Stimulated activated CD4-positive, alpha-beta T cell treated with anti-CD3 and anti-CD28 coated beads, Interleukin-1b, Interleukin-23, amount 100 ng/mL, for 48 hours (primary cell): Measurements from ENCODE around the gene SLC34A1.
"Not testable (repeated sequence)": the region's sequence is repeated elsewhere in the genome, so short reads cannot be mapped to it uniquely, and the experiment has no call there.

Experiments
- DNase-seq: peaks from one replicate; pipeline ENCODE4 v3.0.0-alpha.2; 2020

Gene SLC34A1, protein sequence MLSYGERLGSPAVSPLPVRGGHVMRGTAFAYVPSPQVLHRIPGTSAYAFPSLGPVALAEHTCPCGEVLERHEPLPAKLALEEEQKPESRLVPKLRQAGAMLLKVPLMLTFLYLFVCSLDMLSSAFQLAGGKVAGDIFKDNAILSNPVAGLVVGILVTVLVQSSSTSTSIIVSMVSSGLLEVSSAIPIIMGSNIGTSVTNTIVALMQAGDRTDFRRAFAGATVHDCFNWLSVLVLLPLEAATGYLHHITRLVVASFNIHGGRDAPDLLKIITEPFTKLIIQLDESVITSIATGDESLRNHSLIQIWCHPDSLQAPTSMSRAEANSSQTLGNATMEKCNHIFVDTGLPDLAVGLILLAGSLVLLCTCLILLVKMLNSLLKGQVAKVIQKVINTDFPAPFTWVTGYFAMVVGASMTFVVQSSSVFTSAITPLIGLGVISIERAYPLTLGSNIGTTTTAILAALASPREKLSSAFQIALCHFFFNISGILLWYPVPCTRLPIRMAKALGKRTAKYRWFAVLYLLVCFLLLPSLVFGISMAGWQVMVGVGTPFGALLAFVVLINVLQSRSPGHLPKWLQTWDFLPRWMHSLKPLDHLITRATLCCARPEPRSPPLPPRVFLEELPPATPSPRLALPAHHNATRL

DNA sequence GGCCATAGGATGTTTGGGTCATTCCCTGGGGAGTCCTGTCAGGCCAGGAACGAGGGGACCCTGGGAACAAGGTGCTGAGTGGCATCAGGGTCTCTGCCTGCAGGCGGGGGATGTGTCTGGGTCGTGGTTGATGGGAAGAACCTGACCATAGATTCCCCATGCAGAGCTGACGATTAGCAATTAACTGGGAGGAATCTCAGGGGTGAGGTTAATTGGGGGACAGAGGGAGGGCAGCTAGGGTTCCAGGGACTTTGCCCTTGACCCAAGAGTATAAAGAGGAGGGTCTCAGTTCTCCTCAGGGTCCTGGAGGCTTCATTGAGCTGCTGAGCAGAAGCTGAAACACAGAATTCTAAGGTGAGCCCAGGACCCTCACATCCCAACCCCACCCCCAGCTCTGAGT lies at the start of gene SLC34A1:
Gene SLC34A1 (plus strand): TSS at position 301 of the 400 bp plus-strand sequence. CDS start 1,308 bp downstream, outside the sequence.
- DNase-seq: no peak

DNA sequence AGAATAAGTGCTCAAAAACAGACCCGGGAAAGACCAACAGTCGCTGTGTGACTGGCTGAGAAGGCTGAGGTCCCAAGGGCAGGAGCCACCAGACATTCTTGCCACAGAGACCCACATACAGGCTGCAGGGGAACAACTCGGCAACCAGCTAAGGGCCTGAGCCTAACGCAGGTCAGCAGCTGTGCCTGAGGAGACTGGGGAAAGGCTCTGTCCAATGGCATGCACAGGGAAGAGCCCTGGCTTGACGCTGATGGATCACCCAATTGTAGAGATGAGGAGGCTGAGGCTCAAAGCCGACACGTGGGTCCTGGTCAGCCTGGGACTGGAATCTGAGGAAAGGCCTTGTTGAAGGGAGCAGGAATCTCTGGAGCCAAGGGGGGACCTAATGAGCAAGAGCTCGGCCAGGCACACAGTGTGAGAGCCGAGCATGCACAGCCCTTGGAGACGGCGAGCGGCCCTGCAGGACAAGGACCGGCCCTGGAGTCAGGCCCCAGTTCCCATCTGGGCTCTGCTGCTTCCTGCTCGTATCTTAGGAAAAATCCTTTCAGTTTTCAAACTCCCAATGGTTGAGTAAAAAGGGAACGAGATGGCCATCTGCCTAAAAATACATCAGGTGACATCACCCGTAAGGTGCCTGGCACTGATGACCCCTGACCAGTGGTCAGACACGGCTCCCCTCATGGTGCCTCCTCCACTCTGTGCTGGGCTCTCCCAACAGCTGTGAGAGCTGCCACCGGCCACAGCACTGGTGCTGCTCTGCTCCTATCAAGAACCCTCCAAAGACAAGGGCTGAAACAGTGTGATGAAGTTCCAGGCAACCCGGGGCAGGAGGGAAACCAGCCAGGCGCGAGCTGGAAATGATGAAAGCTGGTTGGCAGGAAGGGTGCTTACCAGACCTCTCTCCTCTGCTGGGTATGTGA lies 49.2 kb upstream of the SLC34A1 start:
- no peak for DNase-seq

DNA sequence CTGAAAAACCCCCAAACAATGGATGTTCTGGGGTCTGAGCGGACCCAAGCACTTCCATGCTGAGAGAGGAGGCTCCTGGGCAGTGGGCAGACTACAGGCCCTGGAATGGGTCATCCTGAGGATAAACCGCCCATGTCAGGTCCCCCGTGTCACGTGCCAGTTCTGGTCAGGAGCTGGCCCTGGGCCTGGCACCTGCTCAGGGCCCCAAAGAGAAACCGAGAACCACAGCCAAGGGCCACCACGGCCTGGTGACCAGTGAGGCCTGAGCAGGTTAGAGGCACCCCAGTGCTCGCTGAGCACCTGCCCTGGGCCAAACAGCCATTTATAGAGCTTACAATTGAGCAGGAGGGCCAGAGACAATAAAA lies 48.6 kb upstream of the SLC34A1 start:
- DNase-seq: no peak

DNA sequence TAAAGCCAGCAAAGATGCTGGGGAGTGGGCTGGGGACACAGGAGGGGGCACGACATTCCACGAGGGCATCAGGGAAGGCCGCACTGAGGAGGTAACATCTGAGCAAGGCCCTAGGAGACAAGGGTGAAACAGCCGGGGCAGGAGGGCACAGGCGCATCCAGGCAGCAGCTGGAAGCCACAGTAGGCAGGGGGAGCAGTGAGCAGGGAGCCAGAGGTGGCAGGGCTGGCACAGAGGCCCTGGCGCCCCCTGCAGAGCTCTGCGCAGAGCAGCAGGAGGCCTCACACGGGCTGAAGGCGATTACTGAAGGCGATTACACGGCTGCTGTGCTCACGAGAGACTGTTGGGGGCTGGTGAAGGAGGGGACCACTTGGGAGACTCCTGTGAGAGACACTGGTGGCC lies 48.1 kb upstream of the SLC34A1 start:
- peak; percentile 40 for DNase-seq

DNA sequence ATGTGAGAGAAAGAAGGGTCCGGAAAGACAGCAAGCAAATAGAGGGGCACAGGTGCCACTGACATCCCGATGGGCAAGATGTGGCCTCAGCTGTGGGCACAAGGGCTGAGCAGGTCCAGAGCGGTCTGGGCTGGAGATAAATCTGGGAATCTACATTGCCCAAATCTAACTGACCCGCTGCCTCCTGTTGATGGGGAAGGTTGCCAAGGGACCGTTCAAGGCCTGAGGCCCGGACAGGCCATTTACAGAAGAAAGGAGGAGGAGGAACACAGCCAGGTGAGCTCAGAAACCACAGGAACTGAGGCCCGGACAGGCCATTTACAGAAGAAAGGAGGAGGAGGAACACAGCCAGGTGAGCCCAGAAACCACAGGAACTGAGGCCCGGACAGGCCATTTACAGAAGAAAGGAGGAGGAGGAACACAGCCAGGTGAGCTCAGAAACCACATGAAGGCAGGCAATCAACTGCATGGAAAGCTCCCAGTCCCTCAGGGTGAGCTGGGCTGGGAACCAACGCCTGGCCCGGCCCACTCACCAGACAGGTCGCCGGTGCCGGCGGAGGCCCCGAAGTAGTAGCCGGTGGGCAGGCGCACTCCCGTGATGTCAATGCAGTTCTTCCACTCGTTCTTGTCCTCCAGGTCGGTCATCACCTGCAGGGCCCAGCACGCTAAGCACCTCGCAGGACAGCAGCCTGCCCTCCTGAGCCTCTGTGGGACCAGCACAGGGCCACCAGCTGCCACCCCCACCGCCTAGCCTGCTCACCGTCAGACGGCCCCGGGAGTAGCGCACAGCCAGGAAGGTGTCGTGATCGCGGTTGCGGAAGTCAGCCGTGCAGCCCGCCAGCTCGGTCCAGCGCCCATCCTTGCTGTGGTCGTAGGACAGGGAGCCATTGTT lies 47.4 kb upstream of the SLC34A1 start:
- no peak for DNase-seq

DNA sequence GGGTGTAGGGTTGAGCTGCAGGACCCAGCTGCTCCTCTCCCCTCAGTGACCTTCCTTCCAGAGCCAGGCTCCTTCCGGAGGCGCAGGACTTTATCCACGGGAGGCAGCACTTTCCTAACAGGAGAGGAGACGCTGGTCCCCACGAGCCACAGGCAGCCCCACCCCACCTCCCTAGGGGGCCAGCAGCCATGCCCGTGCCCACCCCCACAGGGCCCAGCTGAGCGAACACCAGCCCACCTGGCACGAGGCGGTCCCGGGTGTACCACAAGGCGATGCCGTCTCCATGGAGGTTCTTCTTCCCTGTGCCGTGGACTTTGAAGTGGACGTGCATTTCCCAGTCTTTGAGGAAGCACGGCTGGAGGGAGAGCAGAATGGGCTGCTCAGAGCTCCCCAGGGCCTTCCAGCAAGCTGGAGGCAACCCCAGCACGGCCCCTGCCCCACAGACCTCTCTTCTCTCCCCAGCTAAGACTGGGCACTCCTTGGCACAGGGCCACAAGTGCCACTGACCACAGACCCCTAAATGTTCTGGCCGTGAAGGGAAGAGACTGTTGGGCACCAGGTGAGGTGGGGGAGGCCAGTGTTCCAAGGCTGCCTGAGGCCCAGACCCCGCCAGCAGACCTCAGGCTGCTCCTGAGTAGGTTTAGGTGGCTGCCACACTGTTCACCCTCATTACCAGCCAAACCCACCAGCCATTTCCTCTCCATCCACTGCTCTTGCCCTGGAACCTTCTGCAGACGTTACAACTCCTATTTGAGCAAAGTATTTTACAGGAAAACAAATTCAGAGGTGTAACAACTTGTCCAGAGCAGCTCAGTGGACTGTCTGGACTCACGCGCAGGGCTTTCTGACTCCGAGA lies 45.8 kb upstream of the SLC34A1 start:
- DNase-seq: no peak

DNA sequence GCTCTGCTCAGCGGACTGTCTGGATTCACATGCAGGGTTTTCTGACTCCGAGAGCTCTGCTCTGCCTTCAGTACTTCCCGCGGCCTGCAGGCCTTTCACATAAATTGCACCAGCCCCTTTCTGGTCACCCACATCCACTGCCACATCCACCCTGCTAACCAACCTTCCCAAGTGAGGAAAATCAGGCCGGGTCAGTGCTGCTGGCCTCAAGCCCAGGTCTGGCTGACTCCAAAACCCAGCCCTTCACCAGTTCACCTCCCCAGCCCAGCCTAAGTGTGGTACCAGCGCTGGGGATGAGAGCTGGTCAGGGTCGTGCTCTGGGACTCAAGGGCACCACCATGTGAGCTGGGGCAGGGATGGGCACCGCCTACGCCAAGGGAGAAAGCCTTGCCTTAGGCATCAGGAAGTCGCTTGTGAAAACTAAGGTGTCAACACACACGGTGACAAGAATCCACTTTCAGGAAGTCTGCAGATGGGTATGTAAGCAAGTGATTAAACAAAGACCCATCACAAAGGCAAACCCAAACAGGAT lies 45.1 kb upstream of the SLC34A1 start:
- DNase-seq: no peak

DNA sequence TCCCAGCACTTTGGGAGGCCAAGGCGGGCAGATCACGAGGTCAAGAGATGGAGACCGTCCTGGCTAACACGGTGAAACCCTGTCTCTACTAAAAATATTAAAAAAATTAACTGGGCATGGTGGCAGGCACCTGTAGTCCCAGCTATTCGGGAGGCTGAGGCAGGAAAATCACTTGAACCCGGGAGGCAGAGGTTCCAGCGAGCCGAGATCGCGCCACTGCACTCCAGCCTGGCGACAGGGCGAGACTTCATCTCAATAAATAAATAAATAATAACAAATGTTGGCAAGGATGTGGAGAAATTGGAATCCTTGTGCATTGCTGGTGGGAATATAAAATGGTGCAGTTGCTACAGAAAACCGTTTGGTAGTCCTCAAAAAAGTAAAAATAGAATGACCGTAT lies 41.2 kb upstream of the SLC34A1 start:
- DNase-seq: not testable (repeated sequence)

DNA sequence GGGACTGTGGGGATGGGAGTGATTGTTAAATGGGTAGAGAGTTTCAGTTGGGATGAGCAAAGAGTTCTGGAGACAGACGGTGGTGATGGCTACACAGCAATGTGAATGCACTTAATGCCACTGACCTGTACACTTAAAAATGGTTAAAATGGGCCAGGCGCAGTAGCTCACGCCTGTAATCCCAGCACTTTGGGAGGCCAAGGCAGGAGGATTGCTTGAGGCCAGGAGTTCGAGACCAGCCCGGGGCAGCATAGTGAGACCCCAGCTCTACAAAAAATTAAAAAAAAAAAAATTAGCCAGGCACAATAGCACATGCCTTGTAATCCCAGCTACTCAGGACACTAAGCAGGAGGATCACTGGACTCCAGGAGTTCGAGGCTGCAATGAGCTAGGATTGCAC lies 40.5 kb upstream of the SLC34A1 start:
- DNase-seq: no peak

DNA sequence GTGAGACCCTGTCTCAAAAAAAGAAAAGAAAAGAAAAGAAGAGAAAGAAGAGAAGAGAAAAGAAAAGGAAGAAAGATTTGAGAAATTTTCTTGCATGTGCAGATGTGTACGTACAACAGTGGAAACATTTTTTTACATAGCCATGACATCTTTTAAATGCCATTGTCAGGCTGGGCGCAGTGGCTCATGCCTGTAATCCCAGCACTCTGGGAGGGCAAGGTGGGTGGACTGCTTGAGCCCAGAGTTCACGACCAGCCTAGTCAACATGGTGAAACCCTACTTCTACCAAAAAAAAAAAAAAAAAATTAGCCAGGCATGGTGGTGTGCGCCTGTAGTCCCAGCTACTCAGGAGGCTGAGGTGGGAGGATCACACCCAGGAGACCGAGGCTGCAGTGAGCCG lies 39.3 kb upstream of the SLC34A1 start:
- no peak for DNase-seq

DNA sequence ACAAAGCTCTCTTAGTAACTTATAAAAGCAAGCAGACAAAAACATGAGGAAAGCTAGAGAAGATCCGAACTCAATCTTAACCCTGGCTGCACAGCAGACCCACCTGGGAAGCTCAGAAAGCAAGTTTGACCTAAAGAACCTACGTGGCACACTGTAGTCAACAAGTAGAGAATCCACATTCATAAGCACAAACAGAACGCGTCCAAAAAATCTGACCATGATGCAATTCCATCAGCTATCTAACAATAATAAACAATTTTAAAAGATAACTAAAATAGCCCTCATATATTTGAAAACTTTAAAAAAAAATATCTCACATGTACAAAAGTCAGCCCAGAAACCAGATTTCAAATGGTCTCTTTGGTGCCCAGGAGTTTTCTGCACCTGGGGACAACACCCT lies 37.4 kb upstream of the SLC34A1 start:
- DNase-seq: no peak

DNA sequence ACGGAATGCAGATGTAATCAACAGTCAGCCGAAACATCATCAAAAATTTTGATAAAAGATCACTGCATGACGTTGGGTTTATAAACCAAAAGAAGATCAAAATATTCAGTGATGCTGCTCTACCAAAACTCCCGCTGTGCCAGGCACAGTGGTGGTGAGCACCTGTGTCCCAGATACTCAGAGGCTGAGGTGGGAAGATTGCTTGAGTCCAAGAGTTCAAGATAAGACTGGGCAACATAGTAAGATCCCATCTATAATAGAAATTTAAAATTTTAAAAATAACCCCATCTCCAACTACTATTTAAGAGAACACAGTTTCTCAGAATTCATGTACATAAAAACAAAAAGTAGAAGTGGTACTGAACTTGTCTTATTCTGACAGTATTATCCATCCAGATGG lies 36.5 kb upstream of the SLC34A1 start:
- DNase-seq: no peak

DNA sequence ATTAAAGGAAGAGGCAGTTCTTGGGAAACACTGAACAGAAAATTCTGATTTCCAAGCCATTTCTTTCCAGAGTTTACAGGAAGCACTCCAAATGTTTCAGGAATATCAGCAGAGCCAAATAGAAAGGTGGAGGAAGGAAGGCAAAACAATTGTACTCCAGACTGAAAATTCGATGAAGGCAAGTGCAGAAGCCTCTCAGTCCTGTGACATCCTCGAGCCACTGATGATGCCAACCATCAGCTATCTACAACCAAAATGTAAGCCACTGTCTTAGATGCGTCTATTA lies 34.9 kb upstream of the SLC34A1 start:
- no peak for DNase-seq

DNA sequence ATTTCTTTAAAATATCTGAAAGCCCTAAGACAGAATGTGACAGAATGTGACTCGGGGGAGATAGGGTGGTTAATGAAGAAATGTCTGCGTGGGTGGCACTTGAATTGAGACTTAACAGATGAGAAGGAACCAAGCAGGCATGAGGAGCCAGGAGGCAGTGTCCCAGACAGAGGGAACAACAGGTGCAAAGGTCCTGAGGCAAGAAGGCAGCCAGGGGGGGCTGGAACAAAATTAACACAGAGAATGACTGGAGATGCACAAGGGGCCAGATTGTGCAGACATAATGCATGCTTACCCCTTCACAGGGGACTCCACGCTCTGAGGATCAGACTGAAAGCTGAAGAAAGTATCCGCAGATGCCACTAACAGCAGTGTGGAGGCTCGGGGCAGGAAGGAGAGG lies 34.5 kb upstream of the SLC34A1 start:
- DNase-seq: no peak

DNA sequence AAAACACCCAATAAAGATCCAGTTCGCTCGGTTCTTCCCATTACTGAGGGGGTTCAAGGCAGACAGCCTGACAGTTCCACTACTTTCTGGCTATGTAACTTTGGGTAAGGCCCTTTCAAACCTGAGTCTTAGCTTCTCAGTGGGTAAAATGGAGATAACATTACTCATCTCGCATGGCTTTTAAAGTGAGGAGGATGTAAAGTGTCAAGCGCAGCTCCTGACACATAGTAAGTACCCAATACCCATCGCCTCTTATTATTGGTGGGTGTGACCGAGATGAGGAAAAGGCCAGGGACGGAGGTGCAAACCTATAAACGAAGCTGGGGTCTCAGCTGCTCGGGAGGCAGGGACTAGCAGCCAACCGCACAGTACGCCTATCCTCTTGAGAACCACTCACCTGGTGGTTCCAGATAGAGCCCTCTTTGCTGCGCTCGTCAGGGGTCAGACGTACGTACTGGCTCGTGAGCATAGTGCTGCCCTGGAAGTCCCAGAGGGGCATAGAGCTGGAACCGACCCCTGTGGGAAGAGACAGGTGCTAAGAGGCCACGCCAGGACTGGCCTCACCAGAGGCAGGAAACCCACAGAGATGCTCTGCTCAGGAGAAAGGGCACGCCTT lies 33.4 kb upstream of the SLC34A1 start:
- DNase-seq: no peak

DNA sequence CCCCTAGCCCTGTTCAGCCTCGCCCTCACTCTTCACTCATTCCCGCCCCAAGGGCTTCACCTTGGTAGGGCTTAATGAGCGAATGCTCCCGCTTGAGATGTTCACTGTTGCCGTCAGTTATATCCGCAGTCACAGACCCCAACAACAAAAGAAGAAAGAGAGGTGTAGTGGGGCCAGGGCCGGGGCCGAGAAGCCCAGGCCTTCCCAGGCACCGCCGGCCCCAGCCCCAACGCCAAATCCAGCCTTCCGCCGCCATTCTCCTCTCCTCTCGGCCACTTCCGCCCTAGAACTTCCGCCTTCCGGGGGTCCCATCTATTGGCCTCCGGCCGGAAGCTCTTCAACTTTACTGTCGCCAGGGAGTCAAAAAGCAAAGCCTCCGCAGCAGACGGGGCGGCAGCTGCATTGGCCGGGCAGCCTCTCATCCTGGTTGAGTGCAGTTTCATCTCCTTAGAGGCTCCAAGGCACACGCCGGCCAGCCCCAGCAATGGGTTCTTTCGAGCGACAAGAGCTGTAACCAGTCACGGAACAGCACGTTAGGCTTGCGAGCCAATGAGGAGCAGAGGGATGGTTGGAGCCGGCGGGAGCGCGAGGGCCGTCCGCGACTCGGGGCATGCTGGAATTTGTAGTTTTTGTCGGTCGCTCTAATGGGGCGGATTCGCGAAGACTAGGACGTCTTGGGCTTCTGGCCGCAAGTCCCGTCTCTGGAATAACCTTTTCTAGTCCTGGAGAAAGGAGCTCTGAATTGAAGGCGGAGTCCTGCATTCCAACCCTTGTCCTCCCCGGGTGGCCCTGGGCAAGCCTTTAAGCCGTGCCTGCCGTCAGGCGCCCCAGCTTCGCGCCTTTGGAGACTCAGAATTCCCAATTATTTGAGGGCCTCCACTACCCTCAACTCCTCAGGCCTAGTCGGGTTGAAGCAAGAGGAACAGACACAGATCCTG lies 32.6 kb upstream of the SLC34A1 start, which contains the start of gene LMAN2:
Gene LMAN2 (minus strand): TSS at position 277 of the 938 bp plus-strand sequence. CDS start 21 bp downstream, at position 256.
- peak; percentile 92 for DNase-seq

DNA sequence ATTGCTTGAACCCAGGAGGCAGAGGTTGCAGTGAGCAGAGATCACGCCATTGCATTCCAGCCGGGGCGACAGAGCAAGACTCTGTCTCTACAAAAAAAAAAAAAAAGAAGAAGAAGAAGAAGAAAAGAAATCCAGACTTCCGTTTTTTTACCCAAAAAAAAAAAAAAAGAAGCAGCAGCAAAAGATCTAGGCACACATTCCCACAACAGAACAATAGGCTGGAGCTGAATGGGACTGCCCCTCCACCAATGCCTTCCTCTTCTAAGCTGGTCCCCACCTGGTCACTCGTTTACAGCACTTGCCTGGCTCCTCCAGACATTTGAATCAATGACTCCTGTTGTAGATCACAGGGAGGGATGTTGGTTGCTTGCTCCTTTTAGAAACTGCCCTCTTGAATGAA lies 31.1 kb upstream of the SLC34A1 start:
- DNase-seq: no peak

DNA sequence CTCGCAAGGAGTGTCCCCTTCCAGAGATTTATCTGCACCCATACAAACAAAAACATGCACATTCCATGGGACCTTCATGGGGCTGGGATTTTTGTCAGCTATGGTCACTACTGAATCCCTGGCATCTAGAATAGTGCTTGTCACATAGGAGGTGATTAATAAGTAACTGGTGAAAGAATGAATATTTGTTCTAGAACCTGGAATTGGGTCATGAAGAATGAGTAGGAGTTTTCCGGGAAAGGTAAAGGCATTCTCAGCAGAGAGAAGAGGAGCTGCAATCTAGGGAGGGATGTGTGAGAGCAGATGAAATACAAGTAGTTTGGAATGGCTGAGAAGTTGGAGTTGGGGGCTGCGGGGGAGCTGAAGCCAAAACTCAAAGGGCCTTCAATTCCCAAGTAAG lies 30.0 kb upstream of the SLC34A1 start:
- DNase-seq: no peak

DNA sequence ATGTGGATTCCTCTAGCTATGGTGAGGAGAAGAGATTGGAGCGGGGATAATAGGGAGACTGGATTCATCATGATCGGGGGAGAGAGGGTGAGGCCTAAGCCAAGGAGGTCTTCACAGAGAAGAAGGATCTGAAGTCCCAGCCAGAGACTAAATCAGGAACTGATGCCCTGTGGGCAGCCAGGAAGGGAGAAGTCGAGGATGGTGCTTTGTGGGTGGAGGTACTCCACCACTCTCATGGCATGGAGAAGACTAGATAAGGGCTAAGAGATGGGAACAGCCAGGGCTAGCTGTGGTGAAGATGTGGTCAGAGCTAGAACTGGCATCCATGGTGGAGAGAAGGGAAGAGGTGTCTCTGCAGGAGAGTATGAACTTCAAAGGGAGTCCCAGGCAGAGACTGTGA lies 29.5 kb upstream of the SLC34A1 start:
- no peak for DNase-seq
